AG09309 (cell line): Measurements from ENCODE around the gene GRK3.

Experiments
- DNase-seq: peaks from one replicate; pipeline ENCODE4 v3.0.0-alpha.2; 2010; ENCODE audit warnings: low read depth
- H3K4me3 ChIP-seq: 2 replicates; pipeline ENCODE4 v1.5.1; 2011; ENCODE audit warnings: mild to moderate bottlenecking, low read depth, low read length, moderate library complexity; ENCODE audit not compliant: control insufficient read depth
- TF ChIP-seq, protein P1 (sequence below): IDR thresholded peaks from 2 replicates; pipeline ENCODE4 v1.5.1; 2011; ENCODE audit warnings: mild to moderate bottlenecking, low read depth, low read length, inconsistent platforms; ENCODE audit not compliant: insufficient read depth, control insufficient read depth; ENCODE audit errors: missing control alignments

The GRK3 gene

DNA sequence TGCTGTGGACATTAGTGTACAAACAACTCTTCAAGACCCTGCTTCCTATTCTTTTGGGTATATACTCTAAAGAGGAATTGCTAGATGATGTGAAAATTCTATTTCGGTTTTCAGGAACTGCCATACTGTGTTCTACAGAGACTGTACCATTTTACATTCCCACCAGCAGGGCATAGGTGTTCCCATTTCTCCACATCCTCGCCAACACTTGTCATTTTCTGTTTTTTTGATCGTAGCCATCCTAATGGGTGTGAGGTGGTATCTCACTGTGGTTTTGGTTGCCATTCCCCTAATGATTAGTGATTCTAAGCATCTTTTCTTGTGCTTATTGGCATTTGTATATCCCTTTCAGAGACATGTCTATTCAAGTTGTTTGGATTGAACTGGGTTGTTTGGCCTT lies 29.8 kb upstream of the GRK3 start:
- no peak for DNase-seq
- no peak overlapping the region for H3K4me3 ChIP-seq
- TF ChIP-seq, protein P1, sequence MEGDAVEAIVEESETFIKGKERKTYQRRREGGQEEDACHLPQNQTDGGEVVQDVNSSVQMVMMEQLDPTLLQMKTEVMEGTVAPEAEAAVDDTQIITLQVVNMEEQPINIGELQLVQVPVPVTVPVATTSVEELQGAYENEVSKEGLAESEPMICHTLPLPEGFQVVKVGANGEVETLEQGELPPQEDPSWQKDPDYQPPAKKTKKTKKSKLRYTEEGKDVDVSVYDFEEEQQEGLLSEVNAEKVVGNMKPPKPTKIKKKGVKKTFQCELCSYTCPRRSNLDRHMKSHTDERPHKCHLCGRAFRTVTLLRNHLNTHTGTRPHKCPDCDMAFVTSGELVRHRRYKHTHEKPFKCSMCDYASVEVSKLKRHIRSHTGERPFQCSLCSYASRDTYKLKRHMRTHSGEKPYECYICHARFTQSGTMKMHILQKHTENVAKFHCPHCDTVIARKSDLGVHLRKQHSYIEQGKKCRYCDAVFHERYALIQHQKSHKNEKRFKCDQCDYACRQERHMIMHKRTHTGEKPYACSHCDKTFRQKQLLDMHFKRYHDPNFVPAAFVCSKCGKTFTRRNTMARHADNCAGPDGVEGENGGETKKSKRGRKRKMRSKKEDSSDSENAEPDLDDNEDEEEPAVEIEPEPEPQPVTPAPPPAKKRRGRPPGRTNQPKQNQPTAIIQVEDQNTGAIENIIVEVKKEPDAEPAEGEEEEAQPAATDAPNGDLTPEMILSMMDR: no peak

- TF ChIP-seq, protein P1: no peak
Measured at GRCh38 chr22:25536589-25536988, 27.9 kb upstream of the GRK3 start.

GRCh38 chr22:25540166-25540907 lies 24.1 kb upstream of the GRK3 start:
- DNase-seq: no peak
- no peak overlapping the region for H3K4me3 ChIP-seq
- TF ChIP-seq, protein P1: no peak

More at GRCh38 chr22:25536589-25536988, 27.9 kb upstream of the GRK3 start:
- H3K4me3 ChIP-seq: no peak overlapping the region
- DNase-seq: no peak

- TF ChIP-seq, protein P1: no peak
- DNase-seq: no peak
- H3K4me3 ChIP-seq: no peak overlapping the region
Measured at GRCh38 chr22:25540908-25541660, 23.4 kb upstream of the GRK3 start.

DNA sequence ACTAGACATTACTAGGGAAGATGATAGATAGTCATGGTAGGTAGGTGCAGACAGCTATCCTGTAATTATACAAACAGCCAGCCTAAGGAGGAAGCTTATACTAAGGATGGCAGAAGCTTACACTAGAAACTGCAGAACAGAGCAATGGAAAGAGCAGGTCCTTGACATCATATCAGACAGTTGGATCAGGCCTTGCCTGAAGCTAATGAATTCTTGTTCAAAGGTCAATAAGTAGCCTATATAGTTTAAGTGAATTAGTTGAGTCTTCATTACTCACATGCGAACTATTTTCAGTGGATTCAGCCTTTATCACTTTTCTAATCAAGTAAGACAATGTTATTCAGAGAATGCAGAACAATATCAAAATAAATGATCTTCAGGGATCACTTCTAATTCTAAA lies 22.3 kb upstream of the GRK3 start:
- TF ChIP-seq, protein P1: no peak
- no peak for DNase-seq
- H3K4me3 ChIP-seq: no peak overlapping the region

DNA sequence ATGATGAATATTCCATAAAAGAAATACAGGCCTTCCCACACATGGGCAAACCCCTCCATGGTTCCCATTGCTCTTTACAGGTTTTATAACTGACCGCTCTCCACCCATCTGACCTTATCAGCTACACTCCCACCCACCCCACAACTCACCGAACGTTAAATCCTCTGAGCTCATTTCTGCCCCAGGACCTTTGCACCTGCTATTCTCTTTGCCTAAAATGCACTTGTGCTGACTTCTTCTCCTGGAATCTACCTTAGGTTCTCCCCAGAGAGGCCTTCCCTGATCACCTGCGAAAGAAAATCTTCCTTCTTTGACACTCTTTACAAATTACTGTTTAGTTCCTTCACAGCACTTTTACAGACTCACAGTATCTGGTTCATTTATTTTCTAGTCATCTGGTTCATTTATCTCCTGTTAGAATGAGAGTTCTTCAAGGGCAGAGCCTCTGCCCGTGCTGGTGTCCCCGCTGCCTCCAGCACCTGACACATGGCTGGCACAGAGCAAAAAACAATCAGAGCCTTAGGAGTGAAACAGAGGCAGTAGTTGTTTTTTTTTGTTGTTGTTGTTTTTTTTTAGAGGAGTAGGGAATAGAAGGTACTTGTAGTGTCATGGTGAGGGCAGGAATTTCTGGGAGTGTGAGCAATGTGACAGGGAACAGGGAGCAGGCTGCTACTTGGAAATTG lies 21.6 kb upstream of the GRK3 start:
- H3K4me3 ChIP-seq: no peak overlapping the region
- TF ChIP-seq, protein P1: no peak
- DNase-seq: no peak
